CD14-positive monocyte (primary cell): ENCODE data around the gene OOSP2. TPM values are rescaled to one million over a fixed set of nuclear protein-coding genes. Genes with fewer than 3 reads are reported as not detected.

Source experiments
- DNase-seq, 3 donors: peaks; one replicate each; pipeline ENCODE4 v3.0.0-alpha.2; 2011 to 2022
- H2AFZ ChIP-seq: 2 replicates; pipeline ENCODE4 v1.6.0; 2012; ENCODE audit warnings: mild to moderate bottlenecking, low read depth, low read length, inconsistent platforms; ENCODE audit not compliant: insufficient read depth, poor library complexity, severe bottlenecking
- H3K27ac ChIP-seq, 2 donors: 1 replicate in 1 of 2; 2 replicates in 1 of 2; pipeline ENCODE4 v1.5.1; 2012 to 2013; ENCODE audit warnings: low read length in 2 of 2, control low read depth in 1 of 2, inconsistent platforms in 1 of 2, low read depth in 1 of 2, mild to moderate bottlenecking in 1 of 2
- H3K27me3 ChIP-seq, 2 donors: one replicate each; pipeline versions ENCODE4 v1.6.0 to v1.6.1; 2011 to 2013; ENCODE audit warnings: low read length in 2 of 2; ENCODE audit not compliant: control insufficient read depth in 2 of 2, insufficient read depth in 2 of 2
- H3K36me3 ChIP-seq, 2 donors: replicated peaks in 1 of 2; 1 replicate in 1 of 2; 2 replicates in 1 of 2; pipeline versions ENCODE4 v1.5.1 to v1.6.1; 2012 to 2013; ENCODE audit warnings: low read length in 2 of 2, control low read depth in 1 of 2, inconsistent platforms in 1 of 2, mild to moderate bottlenecking in 1 of 2; ENCODE audit not compliant: insufficient read depth in 2 of 2, control insufficient read depth in 1 of 2
- H3K4me1 ChIP-seq, 2 donors: 1 replicate in 1 of 2; 2 replicates in 1 of 2; pipeline versions ENCODE4 v1.5.1 to v1.6.1; 2012 to 2013; ENCODE audit warnings: low read length in 2 of 2, control low read depth in 1 of 2, inconsistent platforms in 1 of 2, mild to moderate bottlenecking in 1 of 2, moderate library complexity in 1 of 2; ENCODE audit not compliant: insufficient read depth in 2 of 2, control insufficient read depth in 1 of 2
- H3K4me2 ChIP-seq: replicated peaks from 2 replicates; pipeline ENCODE3; 2012; ENCODE audit warnings: low read length, moderate library complexity, mild to moderate bottlenecking; ENCODE audit not compliant: poor library complexity, severe bottlenecking; ENCODE audit errors: extremely low read depth
- H3K4me3 ChIP-seq, 3 experiments: fragments of 200-600 bp in 1 of 3; sonication (generic) in 1 of 3; replicated peaks in 1 of 3; 1 replicate in 2 of 3; 2 replicates in 1 of 3; pipeline ENCODE4 v1.5.1; 2011 to 2013; ENCODE audit warnings: low read length in 3 of 3, mild to moderate bottlenecking in 3 of 3, control low read depth in 2 of 3, low read depth in 2 of 3, inconsistent platforms in 1 of 3, moderate library complexity in 1 of 3
- H3K79me2 ChIP-seq: 2 replicates; pipeline ENCODE4 v1.6.0; 2012; ENCODE audit warnings: mild to moderate bottlenecking, control low read depth, inconsistent platforms, low read length, moderate library complexity; ENCODE audit not compliant: insufficient read depth
- H3K9ac ChIP-seq: 2 replicates; pipeline ENCODE4 v1.6.0; 2017; ENCODE audit warnings: low read length, mild to moderate bottlenecking; ENCODE audit not compliant: insufficient read depth, poor library complexity, severe bottlenecking
- H3K9me3 ChIP-seq, 2 donors: replicated peaks in 1 of 2; 1 replicate in 1 of 2; 2 replicates in 1 of 2; pipeline versions ENCODE4 v1.5.1 to v1.6.1; 2012 to 2013; ENCODE audit warnings: low read length in 2 of 2, control low read depth in 1 of 2; ENCODE audit not compliant: control insufficient read depth in 1 of 2, insufficient read depth in 1 of 2
- H4K20me1 ChIP-seq: 2 replicates; pipeline ENCODE4 v1.6.0; 2012; ENCODE audit warnings: mild to moderate bottlenecking, low read length, control low read depth, moderate library complexity; ENCODE audit not compliant: insufficient read depth
- H3K27ac Mint-ChIP-seq, 7 donors: one replicate each; pipeline ENCODE4 v1.8.0; 2020; ENCODE audit warnings: mild to moderate bottlenecking in 7 of 7, mixed read lengths in 7 of 7, moderate library complexity in 6 of 7, inconsistent platforms in 2 of 7
- H3K27me3 Mint-ChIP-seq, 3 donors: one replicate each; pipeline ENCODE4 v1.8.0; 2021 to 2022; ENCODE audit warnings: low read depth in 3 of 3, mild to moderate bottlenecking in 3 of 3, mixed read lengths in 3 of 3, moderate library complexity in 3 of 3, inconsistent platforms in 1 of 3
- H3K36me3 Mint-ChIP-seq, 2 donors: one replicate each; pipeline ENCODE4 v1.8.0; 2020; ENCODE audit warnings: mixed read lengths in 2 of 2, inconsistent platforms in 1 of 2, mild to moderate bottlenecking in 1 of 2
- H3K4me1 Mint-ChIP-seq: one replicate; pipeline ENCODE4 v1.8.0; 2020; ENCODE audit warnings: mild to moderate bottlenecking, mixed read lengths
- H3K4me3 Mint-ChIP-seq, 2 donors: one replicate each; pipeline ENCODE4 v1.8.0; 2020; ENCODE audit warnings: mild to moderate bottlenecking in 2 of 2, mixed read lengths in 2 of 2, moderate library complexity in 1 of 2
- H3K9me3 Mint-ChIP-seq, 7 donors: one replicate each; pipeline ENCODE4 v1.8.0; 2020 to 2022; ENCODE audit warnings: mixed read lengths in 7 of 7, mild to moderate bottlenecking in 6 of 7, moderate library complexity in 6 of 7, inconsistent platforms in 2 of 7
- CTCF ChIP-seq: fragments of 200-600 bp; IDR thresholded peaks from one replicate; pipeline ENCODE4 v1.8.0; 2022; ENCODE audit warnings: antibody characterized with exemption, mild to moderate bottlenecking
- WGBS: methylation state at CpG from one replicate; pipeline ENCODE4 v1.1.5; 2013; ENCODE audit warnings: missing lambda C conversion rate; ENCODE audit not compliant: insufficient coverage; 5-methylcytosine and 5-hydroxymethylcytosine counted together
- intact Hi-C, 2 donors: fragments of 100-400 bp; cut with micrococcal nuclease; formaldehyde crosslinking; loops; one replicate each; pipeline versions ENCODE4 v1.15.0 to v1.15.1; 2023
- polyA minus RNA-seq: library from RNA; depleted of rRNA, polyadenylated mRNA; stranded (reverse); fragments of >200 nt; gene quantifications from 2 replicates; pipeline ENCODE4 v1.2.3, GENCODE V29; 2012
- polyA plus RNA-seq, 3 donors: library from polyadenylated mRNA; depleted of rRNA in 1 of 3; unstranded in 2 of 3; stranded (reverse) in 1 of 3; fragments of 300-500 nt in 2 of 3; fragments of >200 nt in 1 of 3; fragmentation: Illumina TruSeq in 2 of 3; gene quantifications; 1 replicate in 2 of 3; 2 replicates in 1 of 3; pipeline ENCODE4 v1.2.3, GENCODE V29; 2012 to 2021
- total RNA-seq, 12 experiments: library from RNA in 1 of 12; stranded (reverse) in 1 of 12; fragments of 120-200 nt in 1 of 12; gene quantifications; one replicate each; pipeline ENCODE4 v1.2.4 and lab custom pipeline; 2013 to 2026; ENCODE audit warnings: mixed read lengths in 6 of 12, inconsistent platforms in 1 of 12

OOSP2 gene
- total RNA-seq (2013): not detected
- polyA plus RNA-seq (not detected), polyA minus RNA-seq (not detected in 2 replicates), total RNA-seq (lab: John Stamatoyannopoulos, UW) (0 to 0.81 (median 0) reads per million in 11 experiments)

- Histone ChIP-seq H3K9me3 (no peaks in the 10 kb centered on the region), H3K4me1 (no peaks in the 10 kb centered on the region), H2AFZ (no peak within 1 kb of the TSS), H4K20me1 (no peaks in the 10 kb centered on the region), H3K27me3 (no peaks in the 10 kb centered on the region), H3K27ac (no peak within 1 kb of the TSS), H3K9ac (no peak within 1 kb of the TSS), H3K4me3 (no peak within 1 kb of the TSS), H3K79me2 (no peaks in the 10 kb centered on the region), H3K36me3 (no peaks in the 10 kb centered on the region), H3K4me2 (no peak within 1 kb of the TSS)
- no peak within 1 kb of the TSS for H3K27ac Mint-ChIP-seq
- no peaks in the 10 kb centered on the region for H3K27me3 Mint-ChIP-seq
- intact Hi-C loops: no loop called here
- DNase-seq: no peak
- H3K9me3 Mint-ChIP-seq: peaks cover 0 to 4% (median 0%) of the 10 kb centered on the region in 7 donors
- peaks cover 1% of the 10 kb centered on the region for H3K4me1 Mint-ChIP-seq
- no peak for TF ChIP-seq CTCF
- 97% methylated on average over 8 of the region's 8 CpGs for WGBS
- no peak within 1 kb of the TSS for H3K4me3 Mint-ChIP-seq
- H3K36me3 Mint-ChIP-seq: no peaks in the 10 kb centered on the region
These were observed at the start of gene OOSP2 for GRCh38 chr11:60040109-60040508. Gene OOSP2, plus strand, starts transcription at chr11:60040409. Its CDS starts 51 bp downstream, at chr11:60040460.

GRCh38 chr11:59990421-59990820, 49.8 kb upstream of the OOSP2 start:
- Histone ChIP-seq H3K9me3 (peaks cover 8 to 11% of the 10 kb centered on the region in 2 donors), H3K36me3 (no peaks in the 10 kb centered on the region), H3K4me1 (no peaks in the 10 kb centered on the region), H3K27ac (no peak overlapping the region), H4K20me1 (no peaks in the 10 kb centered on the region), H2AFZ (no peak overlapping the region), H3K79me2 (no peaks in the 10 kb centered on the region), H3K9ac (no peak overlapping the region), H3K4me3 (no peak overlapping the region), H3K4me2 (no peak overlapping the region), H3K27me3 (no peaks in the 10 kb centered on the region)
- intact Hi-C loops: no loop called here
- Mint-ChIP-seq H3K27me3 (peaks cover 0 to 2% (median 0%) of the 10 kb centered on the region in 3 donors), H3K36me3 (no peaks in the 10 kb centered on the region), H3K27ac (no peak overlapping the region), H3K9me3 (peaks cover 20 to 33% (median 29%) of the 10 kb centered on the region in 7 donors), H3K4me3 (no peak overlapping the region), H3K4me1 (no peaks in the 10 kb centered on the region)
- DNase-seq: no peak
- WGBS: no CpG with 5 or more reads among the region's 1 CpG
- no peak for TF ChIP-seq CTCF
